ENCODE data around the gene CERK.

DNA sequence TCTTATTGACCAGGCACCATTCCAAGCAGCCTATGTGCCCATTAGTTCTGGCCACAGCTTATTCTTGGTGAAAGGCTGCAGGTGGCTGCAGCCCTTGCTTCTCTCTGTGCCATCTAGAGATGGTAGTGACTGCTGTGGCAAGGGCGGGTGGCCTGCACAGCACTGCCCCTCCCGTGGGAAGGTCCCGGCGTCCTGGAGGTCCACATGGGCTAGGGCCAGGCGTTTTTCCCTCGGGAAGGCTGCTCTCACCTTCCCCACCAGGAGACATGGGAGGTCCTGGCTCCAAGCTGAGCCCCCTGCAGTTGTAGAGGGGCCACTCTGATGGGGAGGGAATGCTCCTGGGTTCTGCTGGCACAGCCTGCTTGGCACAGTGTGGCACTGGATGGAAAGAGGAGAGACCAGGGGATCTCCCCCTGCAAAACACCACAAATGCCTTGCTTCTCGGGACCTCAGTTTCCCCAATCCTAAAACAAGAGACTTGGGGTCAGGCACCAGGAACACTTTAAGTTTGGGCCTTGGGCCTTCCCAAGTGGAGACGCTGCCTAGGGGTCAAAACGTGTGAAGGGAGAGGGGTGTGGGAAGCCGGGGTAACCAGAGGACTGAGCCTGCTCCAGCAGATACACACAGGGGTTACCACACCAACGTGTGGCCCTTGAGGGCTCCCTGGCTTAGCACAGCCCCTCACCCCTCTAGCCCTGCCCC is 14.4 kb upstream of the CERK start:
- no peak for TF ChIP-seq EZH2 (IDR thresholded peaks at IDR 0.05; ENCODE audit: low read depth)
- TF ChIP-seq, protein P1, sequence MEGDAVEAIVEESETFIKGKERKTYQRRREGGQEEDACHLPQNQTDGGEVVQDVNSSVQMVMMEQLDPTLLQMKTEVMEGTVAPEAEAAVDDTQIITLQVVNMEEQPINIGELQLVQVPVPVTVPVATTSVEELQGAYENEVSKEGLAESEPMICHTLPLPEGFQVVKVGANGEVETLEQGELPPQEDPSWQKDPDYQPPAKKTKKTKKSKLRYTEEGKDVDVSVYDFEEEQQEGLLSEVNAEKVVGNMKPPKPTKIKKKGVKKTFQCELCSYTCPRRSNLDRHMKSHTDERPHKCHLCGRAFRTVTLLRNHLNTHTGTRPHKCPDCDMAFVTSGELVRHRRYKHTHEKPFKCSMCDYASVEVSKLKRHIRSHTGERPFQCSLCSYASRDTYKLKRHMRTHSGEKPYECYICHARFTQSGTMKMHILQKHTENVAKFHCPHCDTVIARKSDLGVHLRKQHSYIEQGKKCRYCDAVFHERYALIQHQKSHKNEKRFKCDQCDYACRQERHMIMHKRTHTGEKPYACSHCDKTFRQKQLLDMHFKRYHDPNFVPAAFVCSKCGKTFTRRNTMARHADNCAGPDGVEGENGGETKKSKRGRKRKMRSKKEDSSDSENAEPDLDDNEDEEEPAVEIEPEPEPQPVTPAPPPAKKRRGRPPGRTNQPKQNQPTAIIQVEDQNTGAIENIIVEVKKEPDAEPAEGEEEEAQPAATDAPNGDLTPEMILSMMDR (conservative IDR thresholded peaks at IDR 0.05) = no peak

All from PC-9 (cell line).